GM12891 (cell line): ENCODE results near the gene OTUD5.

Source experiments
- POLR2A ChIP-seq: IDR thresholded peaks from 2 replicates; pipeline ENCODE4 v1.6.1; 2011; ENCODE audit warnings: low read depth, low read length, control low read depth
- POLR2AphosphoS5 ChIP-seq: IDR thresholded peaks from 2 replicates; pipeline ENCODE4 v1.6.1; 2011; ENCODE audit warnings: low read depth, low read length, control low read depth
- SPI1 ChIP-seq: IDR thresholded peaks from 2 replicates; pipeline ENCODE4 v1.6.1; 2011; ENCODE audit warnings: low read depth, low read length, control low read depth

- TF ChIP-seq SPI1 (no peak), POLR2AphosphoS5 (no peak), POLR2A (no peak)
Observed at GRCh38 chrX:48890296-48890925, 67.0 kb downstream of the OTUD5 start.
